Measurements from ENCODE around the gene MSMB.

DNA sequence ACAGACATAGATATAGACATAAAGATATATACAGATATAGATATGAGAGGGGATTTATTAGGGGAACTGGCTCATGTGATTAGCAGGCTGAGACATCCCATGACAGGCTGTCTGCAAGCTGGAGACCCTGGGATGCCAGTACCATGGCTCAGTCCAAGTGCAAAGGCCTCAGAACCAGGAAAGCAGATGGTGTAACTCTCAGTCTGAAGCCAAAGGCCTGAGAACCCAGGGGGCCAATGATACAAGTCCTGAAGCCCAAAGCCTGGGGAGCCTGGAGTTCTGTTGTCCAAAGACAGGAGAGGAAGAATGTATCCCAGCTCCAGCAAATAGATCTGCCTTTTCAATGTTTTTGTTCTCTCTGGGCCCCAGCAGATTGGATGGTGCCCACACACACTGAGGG is 21.1 kb downstream of the MSMB start:
- TF ChIP-seq POLR2A (IDR thresholded peaks at IDR 0.05; ENCODE audit: low read depth, low read length) (no peak), MAFK (IDR thresholded peaks at IDR 0.05; ENCODE audit: low read depth, low read length) (no peak), MXI1 (IDR thresholded peaks at IDR 0.05; ENCODE audit: borderline replicate concordance, low read depth, low read length) (no peak)
- TF ChIP-seq, protein P1, sequence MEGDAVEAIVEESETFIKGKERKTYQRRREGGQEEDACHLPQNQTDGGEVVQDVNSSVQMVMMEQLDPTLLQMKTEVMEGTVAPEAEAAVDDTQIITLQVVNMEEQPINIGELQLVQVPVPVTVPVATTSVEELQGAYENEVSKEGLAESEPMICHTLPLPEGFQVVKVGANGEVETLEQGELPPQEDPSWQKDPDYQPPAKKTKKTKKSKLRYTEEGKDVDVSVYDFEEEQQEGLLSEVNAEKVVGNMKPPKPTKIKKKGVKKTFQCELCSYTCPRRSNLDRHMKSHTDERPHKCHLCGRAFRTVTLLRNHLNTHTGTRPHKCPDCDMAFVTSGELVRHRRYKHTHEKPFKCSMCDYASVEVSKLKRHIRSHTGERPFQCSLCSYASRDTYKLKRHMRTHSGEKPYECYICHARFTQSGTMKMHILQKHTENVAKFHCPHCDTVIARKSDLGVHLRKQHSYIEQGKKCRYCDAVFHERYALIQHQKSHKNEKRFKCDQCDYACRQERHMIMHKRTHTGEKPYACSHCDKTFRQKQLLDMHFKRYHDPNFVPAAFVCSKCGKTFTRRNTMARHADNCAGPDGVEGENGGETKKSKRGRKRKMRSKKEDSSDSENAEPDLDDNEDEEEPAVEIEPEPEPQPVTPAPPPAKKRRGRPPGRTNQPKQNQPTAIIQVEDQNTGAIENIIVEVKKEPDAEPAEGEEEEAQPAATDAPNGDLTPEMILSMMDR (conservative IDR thresholded peaks at IDR 0.05; ENCODE audit: low read depth, low read length): no peak
